Heart left ventricle (tissue), 16 donors: ENCODE results near the gene FCN1. TPM values are rescaled to one million over a fixed set of nuclear protein-coding genes. Genes with fewer than 3 reads are reported as not detected.

Experiments
- ATAC-seq, 4 donors: fragments of 200-7000 bp; cut with Tn5 transposase; one replicate each; pipeline ENCODE4 v1.9.1; 2020 to 2022; ENCODE audit warnings: moderate library complexity in 4 of 4, mild to moderate bottlenecking in 3 of 4, moderate number of reproducible peaks in 1 of 4
- DNase-seq, 5 donors: peaks; one replicate each; pipeline ENCODE4 v3.0.0-alpha.2; 2020
- H3K27ac ChIP-seq, 12 donors: fragments of 200-600 bp; sonication (generic) in 4 of 12; one replicate each; pipeline versions ENCODE4 v1.5.0 to v1.8.0; 2016 to 2022; ENCODE audit warnings: mild to moderate bottlenecking in 2 of 12
- H3K27me3 ChIP-seq, 9 donors: fragments of 200-600 bp; sonication (generic) in 2 of 9; one replicate each; pipeline versions ENCODE4 v1.5.1 to v1.8.0; 2016 to 2022; ENCODE audit warnings: mild to moderate bottlenecking in 3 of 9
- H3K36me3 ChIP-seq, 9 donors: fragments of 200-600 bp; sonication (generic) in 2 of 9; one replicate each; pipeline versions ENCODE4 v1.5.0 to v1.8.0; 2018 to 2022; ENCODE audit warnings: mild to moderate bottlenecking in 2 of 9
- H3K4me1 ChIP-seq, 12 donors: fragments of 200-600 bp; sonication (generic) in 4 of 12; one replicate each; pipeline versions ENCODE4 v1.5.0 to v1.8.0; 2016 to 2022; ENCODE audit warnings: mild to moderate bottlenecking in 3 of 12
- H3K4me3 ChIP-seq, 12 donors: fragments of 200-600 bp; sonication (generic) in 4 of 12; one replicate each; pipeline versions ENCODE4 v1.5.0 to v1.8.0; 2017 to 2022; ENCODE audit warnings: mild to moderate bottlenecking in 9 of 12, moderate library complexity in 4 of 12
- H3K9me3 ChIP-seq, 12 donors: fragments of 200-600 bp; sonication (generic) in 4 of 12; one replicate each; pipeline versions ENCODE4 v1.5.0 to v1.8.0; 2016 to 2022; ENCODE audit warnings: mild to moderate bottlenecking in 1 of 12
- CTCF ChIP-seq, 12 donors: fragments of 200-600 bp; sonication (generic) in 4 of 12; IDR thresholded peaks; one replicate each; pipeline versions ENCODE4 v1.5.0 to v1.8.0; 2018 to 2022; ENCODE audit warnings: antibody characterized with exemption in 12 of 12, mild to moderate bottlenecking in 5 of 12
- POLR2A ChIP-seq, 2 donors: fragments of 450-650 bp; IDR thresholded peaks; one replicate each; pipeline ENCODE4 v1.6.1; 2017; ENCODE audit warnings: antibody characterized with exemption in 2 of 2, mild to moderate bottlenecking in 2 of 2, moderate library complexity in 2 of 2
- WGBS, 4 donors: extraction: QIAGEN DNeasy Blood & Tissue Kit in 2 of 4; methylation state at CpG; one replicate each; pipeline versions ENCODE4 v1.1.5 to v1.1.7; 2013 to 2018; 5-methylcytosine and 5-hydroxymethylcytosine counted together
- intact Hi-C, 10 donors: fragments of 100-400 bp; cut with DNase I; formaldehyde crosslinking; loops; one replicate each; pipeline versions ENCODE4 v1.11.1 to v1.14.2; 2022
- polyA plus RNA-seq, 2 donors: library from polyadenylated mRNA; stranded (reverse); fragments of 200-250 nt; gene quantifications; one replicate each; pipeline ENCODE4 v1.2.3, GENCODE V29; 2013
- total RNA-seq, 9 donors: library from RNA; depleted of rRNA in 2 of 9; stranded (reverse); fragments of >200 nt in 2 of 9; fragmentation: NEBNext Ultra II Directional in 3 of 9; extraction: Animal tissue kit (Norgen Biotek cat#: 25700) in 3 of 9; gene quantifications; one replicate each; pipeline versions ENCODE4 v1.1.0 to v1.2.4, GENCODE V29; 2016 to 2023
- donor health status: ischemic (EF 13 %, LVEDD 7.1; RV severe dilation, severe dysfunction).
- donor health status: healthy with polysubstance abuse.
- donor health status: DM: no; HTN: yes; CAD: no.
- donor health status: DM: no; HTN: no; CAD: no.
- donor health status: ischemic (EF 25% LVEDD 6.9; RV normal size, moderate dysfunction).
- donor health status: ischemic (EF 25% LVEDD 5.7; RV mildly dilated, moderate dysfunction).
- donor health status: healthy.
- donor health status: DM: yes; HTN: yes; CAD: no.
- donor health status: ischemic (EF 35%, LVEDD 5.7; RV mildly dilated, moderate dysfunction).
- donor health status: nonischemic (EF 11% LVEDD 7.7; RV severe dilation, severe dysfunction).
- donor health status: DM: yes; HTN: yes; CAD: no.
- donor health status: PGD.
- donor health status: ischemic (EF 29% LVEDD 5.4; RV normal size, mild dysfunction).
- donor health status: nonischemic (EF 23%, LVEDD 6.1; RV moderate dilation, normal function).

FCN1 gene
- total and polyA plus RNA-seq, 11 donors: 0.81 to 87.5 (median 1.6) TPM

- Histone ChIP-seq H3K4me3 (no peak overlapping the region), H3K9me3 (peaks cover 0 to 3% (median 0%) of the 10 kb centered on the region in 12 donors), H3K4me1 (peaks cover 0 to 8% (median 0%) of the 10 kb centered on the region in 12 donors), H3K36me3 (no peaks in the 10 kb centered on the region), H3K27ac (no peak overlapping the region), H3K27me3 (peaks cover 0 to 31% (median 0%) of the 10 kb centered on the region in 9 donors)
- 86 to 94% (median 88%) methylated on average over 22 to 23 of the region's 23 CpGs for WGBS, 4 donors
- TF ChIP-seq CTCF (IDR thresholded peaks at IDR 0.05) (no peak), POLR2A (IDR thresholded peaks at IDR 0.05) (no peak)
- DNase-seq (no peak), ATAC-seq (no peak)
- intact Hi-C loops: no loop called here
These were observed 3.8 kb downstream of the FCN1 start for GRCh38 chr9:134913713-134914500.

GRCh38 chr9:134913041-134913712 lies 4.5 kb downstream of the FCN1 start:
- no peaks in the 10 kb centered on the region for H3K9me3 ChIP-seq
- TF ChIP-seq CTCF (IDR thresholded peaks at IDR 0.05) (no peak), POLR2A (IDR thresholded peaks at IDR 0.05) (no peak)
- peaks cover 0 to 3% (median 0%) of the 10 kb centered on the region in 12 donors for H3K4me1 ChIP-seq
- ATAC-seq (no peak), DNase-seq (no peak)
- no peak overlapping the region for H3K4me3 ChIP-seq
- H3K36me3 ChIP-seq: no peaks in the 10 kb centered on the region
- intact Hi-C loops: no loop called here
- H3K27ac ChIP-seq: no peak overlapping the region
- WGBS, 4 donors: 84 to 92% (median 90%) methylated on average over 15 to 22 of the region's 22 CpGs
- peaks cover 0 to 31% (median 0%) of the 10 kb centered on the region in 9 donors for H3K27me3 ChIP-seq

- H3K4me1 ChIP-seq: peaks cover 0 to 3% (median 0%) of the 10 kb centered on the region in 12 donors
- H3K36me3 ChIP-seq: no peaks in the 10 kb centered on the region
- intact Hi-C loops: no loop called here
- no peaks in the 10 kb centered on the region for H3K9me3 ChIP-seq
- H3K27ac ChIP-seq: no peak overlapping the region
- WGBS, 4 donors: 88 to 95% (median 93%) methylated on average over 12 to 20 of the region's 20 CpGs
- TF ChIP-seq POLR2A (IDR thresholded peaks at IDR 0.05) (no peak), CTCF (IDR thresholded peaks at IDR 0.05) (no peak)
- no peak for DNase-seq
- no peak for ATAC-seq
- H3K4me3 ChIP-seq: no peak overlapping the region
- H3K27me3 ChIP-seq: peaks cover 0 to 24% (median 0%) of the 10 kb centered on the region in 9 donors
These were observed 5.4 kb downstream of the FCN1 start for GRCh38 chr9:134912126-134912840.
